Activated naive CD4-positive, alpha-beta T cell treated with anti-CD3 and anti-CD28 coated beads for 36 hours (primary cell): ENCODE results near the gene ARHGAP15. TPM values are rescaled to one million over a fixed set of nuclear protein-coding genes. Genes with fewer than 3 reads are reported as not detected.

Experiments
- CTCF ChIA-PET: fragments of 350-600 bp; sonication (Branson Sonifier 250); formaldehyde crosslinking; loops from one replicate; lab custom pipeline; 2021; ENCODE audit warnings: antibody characterized with exemption; lab: Charles Lee
- DNase-seq: peaks from one replicate; pipeline ENCODE4 v3.0.0-alpha.2; 2020
- H3K27ac Mint-ChIP-seq: one replicate; pipeline ENCODE4 v1.8.0; 2021; ENCODE audit warnings: mild to moderate bottlenecking, mixed read lengths
- H3K27me3 Mint-ChIP-seq: one replicate; pipeline ENCODE4 v1.8.0; 2021; ENCODE audit warnings: low read depth, mixed read lengths
- H3K36me3 Mint-ChIP-seq: one replicate; pipeline ENCODE4 v1.8.0; 2021; ENCODE audit warnings: low read depth, mixed read lengths
- H3K4me1 Mint-ChIP-seq: one replicate; pipeline ENCODE4 v1.8.0; 2021; ENCODE audit warnings: low read depth, mixed read lengths
- H3K4me3 Mint-ChIP-seq: one replicate; pipeline ENCODE4 v1.8.0; 2021; ENCODE audit warnings: mild to moderate bottlenecking, moderate library complexity, mixed read lengths
- H3K9me3 Mint-ChIP-seq: one replicate; pipeline ENCODE4 v1.8.0; 2021; ENCODE audit warnings: mixed read lengths
- intact Hi-C: fragments of 100-400 bp; cut with micrococcal nuclease; formaldehyde crosslinking; loops from one replicate; pipeline ENCODE4 v1.15.1; 2023
- total RNA-seq, 2 experiments: library from RNA; stranded (reverse); gene quantifications; one replicate each; pipeline ENCODE4 v1.2.3, GENCODE V29; 2021

ARHGAP15 gene
- total RNA-seq, 2 experiments from 2014 or later: 85.7 to 90.1 TPM

- no peak overlapping the region for H3K4me3 Mint-ChIP-seq
- DNase-seq: no peak
- CTCF ChIA-PET: interaction anchor here (0.6 kb wide), 1 partner anchor 108 kb away, joined by 3 read pairs; no protein-coding TSS in a partner anchor
- no peaks in the 10 kb centered on the region for H3K27me3 Mint-ChIP-seq
- no peaks in the 10 kb centered on the region for H3K9me3 Mint-ChIP-seq
- intact Hi-C loops: loop anchor here (10.0 kb wide), 1 partner anchor 228 kb away; no protein-coding TSS in a partner anchor
- no peak overlapping the region for H3K27ac Mint-ChIP-seq
- H3K36me3 Mint-ChIP-seq: peaks cover 11% of the 10 kb centered on the region
- H3K4me1 Mint-ChIP-seq: peaks cover 24% of the 10 kb centered on the region
Measured at GRCh38 chr2:143392358-143392757, 263.1 kb downstream of the ARHGAP15 start.

GRCh38 chr2:143394062-143394461 lies 264.8 kb downstream of the ARHGAP15 start:
- peaks cover 11% of the 10 kb centered on the region for H3K36me3 Mint-ChIP-seq
- no peak overlapping the region for H3K27ac Mint-ChIP-seq
- H3K4me1 Mint-ChIP-seq: peaks cover 38% of the 10 kb centered on the region
- no peak for DNase-seq
- H3K4me3 Mint-ChIP-seq: no peak overlapping the region
- H3K27me3 Mint-ChIP-seq: no peaks in the 10 kb centered on the region
- intact Hi-C loops: loop anchor here (10.0 kb wide), 1 partner anchor 229 kb away; no protein-coding TSS in a partner anchor
- CTCF ChIA-PET: interaction anchor here (1.0 kb wide), 1 partner anchor 12 kb away, joined by 3 read pairs; no protein-coding TSS in a partner anchor
- H3K9me3 Mint-ChIP-seq: no peaks in the 10 kb centered on the region

DNA sequence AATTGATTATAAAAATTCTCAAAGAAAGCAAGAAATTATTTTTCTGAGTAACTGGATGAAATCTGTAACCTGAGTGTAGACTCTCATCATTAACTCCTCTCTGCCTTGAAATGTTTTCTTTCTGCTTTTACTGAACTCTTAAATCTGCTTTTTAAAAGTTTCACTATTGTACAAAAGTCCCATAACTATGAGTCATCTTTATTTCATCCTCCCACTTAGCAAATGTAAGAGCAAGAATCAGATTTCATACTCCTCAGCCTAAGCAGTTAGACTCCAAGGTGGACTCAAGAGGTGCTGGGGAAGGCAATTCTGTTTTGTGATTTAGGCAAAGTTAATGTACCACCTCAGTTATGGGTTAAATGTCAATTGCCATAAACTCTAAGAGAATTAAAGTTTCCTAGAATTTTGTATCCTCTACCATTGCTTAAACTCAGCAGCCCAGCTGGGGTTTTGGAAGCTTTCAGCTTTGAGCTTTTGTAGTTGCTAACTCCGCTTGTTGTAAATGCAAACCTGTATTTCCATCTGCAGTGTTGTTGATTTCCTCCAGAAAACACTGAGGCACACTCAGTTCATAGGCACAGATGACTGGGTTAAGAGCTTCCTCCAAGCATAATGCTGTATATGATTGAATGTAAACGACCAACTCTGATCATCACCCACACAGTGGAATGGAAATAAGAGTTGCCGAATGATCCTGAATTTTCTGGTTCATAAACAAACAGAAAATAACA lies 268.8 kb downstream of the ARHGAP15 start:
- CTCF ChIA-PET: interaction anchor here (0.9 to 1.0 kb wide), 2 partner anchors 15 to 236 kb away, joined by 3 to 5 read pairs; no protein-coding TSS in a partner anchor
- peaks cover 6% of the 10 kb centered on the region for H3K36me3 Mint-ChIP-seq
- peaks cover 47% of the 10 kb centered on the region for H3K4me1 Mint-ChIP-seq
- no peak overlapping the region for H3K4me3 Mint-ChIP-seq
- peak overlapping the region; percentile 11 for H3K27ac Mint-ChIP-seq
- intact Hi-C loops: loop anchor here (1.0 to 10.0 kb wide), 7 partner anchors 8 to 1014 kb away; no protein-coding TSS in a partner anchor
- H3K9me3 Mint-ChIP-seq: no peaks in the 10 kb centered on the region
- H3K27me3 Mint-ChIP-seq: no peaks in the 10 kb centered on the region
- no peak for DNase-seq

- H3K27ac Mint-ChIP-seq: no peak overlapping the region
- no peaks in the 10 kb centered on the region for H3K9me3 Mint-ChIP-seq
- H3K4me1 Mint-ChIP-seq: peaks cover 48% of the 10 kb centered on the region
- no peak overlapping the region for H3K4me3 Mint-ChIP-seq
- CTCF ChIA-PET: interaction anchor here (1.0 kb wide), 1 partner anchor 237 kb away, joined by 3 read pairs; no protein-coding TSS in a partner anchor
- intact Hi-C loops: loop anchor here (1.0 to 10.0 kb wide), 7 partner anchors 8 to 1014 kb away; no protein-coding TSS in a partner anchor
- no peaks in the 10 kb centered on the region for H3K27me3 Mint-ChIP-seq
- H3K36me3 Mint-ChIP-seq: peaks cover 5% of the 10 kb centered on the region
- DNase-seq: no peak
Measured at GRCh38 chr2:143398781-143399180, 269.6 kb downstream of the ARHGAP15 start.

- Mint-ChIP-seq H3K27me3 (no peaks in the 10 kb centered on the region), H3K4me3 (no peak overlapping the region), H3K4me1 (peaks cover 45% of the 10 kb centered on the region), H3K27ac (no peak overlapping the region), H3K36me3 (peaks cover 2% of the 10 kb centered on the region), H3K9me3 (no peaks in the 10 kb centered on the region)
- CTCF ChIA-PET: no interaction called here
- intact Hi-C loops: loop anchor here (5.0 to 10.0 kb wide), 5 partner anchors 137 to 1013 kb away; no protein-coding TSS in a partner anchor
- DNase-seq: no peak
Measured at GRCh38 chr2:143399631-143400069, 270.4 kb downstream of the ARHGAP15 start.

DNA sequence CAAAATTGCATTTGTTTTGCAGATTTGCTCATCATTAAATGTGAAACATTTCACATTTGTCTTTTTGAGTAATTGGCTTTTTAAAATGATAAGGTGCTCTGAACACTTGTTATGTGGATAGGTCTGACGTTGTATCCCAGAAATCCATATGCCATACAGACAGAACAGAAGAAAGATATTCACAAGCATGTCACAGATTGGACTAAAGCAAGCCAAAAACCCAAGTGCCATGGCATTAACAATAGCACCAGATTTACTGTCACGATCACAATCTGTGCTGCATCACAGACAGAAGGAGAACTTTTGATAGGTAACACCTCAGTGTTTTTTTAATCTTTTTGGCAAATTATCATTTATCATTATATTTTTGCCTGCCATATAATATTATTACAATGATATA lies 272.6 kb downstream of the ARHGAP15 start:
- intact Hi-C loops: no loop called here
- no peak for DNase-seq
- Mint-ChIP-seq H3K4me1 (peaks cover 42% of the 10 kb centered on the region), H3K36me3 (peaks cover 8% of the 10 kb centered on the region), H3K4me3 (no peak overlapping the region), H3K9me3 (no peaks in the 10 kb centered on the region), H3K27me3 (no peaks in the 10 kb centered on the region), H3K27ac (no peak overlapping the region)
- CTCF ChIA-PET: no interaction called here

DNA sequence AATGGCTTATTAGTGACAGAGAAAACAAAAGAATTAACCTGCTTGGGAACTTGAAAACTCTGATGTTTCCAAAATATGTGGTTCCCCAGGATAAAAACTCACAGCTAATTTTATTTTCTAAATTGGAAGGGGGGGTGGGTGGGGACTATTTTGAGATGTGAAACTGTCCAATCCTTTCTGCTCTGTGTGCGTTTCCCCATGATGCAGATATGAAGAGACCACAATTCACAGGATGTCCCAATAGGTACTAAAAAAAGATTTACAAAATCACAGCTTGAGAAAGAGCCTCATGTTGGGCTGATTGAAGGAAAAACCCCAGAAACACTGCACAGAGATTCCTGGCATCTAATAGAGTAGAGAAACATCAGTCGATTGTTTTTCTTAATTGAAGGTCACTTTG lies 273.2 kb downstream of the ARHGAP15 start:
- Mint-ChIP-seq H3K36me3 (peaks cover 8% of the 10 kb centered on the region), H3K4me1 (peaks cover 43% of the 10 kb centered on the region), H3K27ac (no peak overlapping the region), H3K9me3 (no peaks in the 10 kb centered on the region), H3K4me3 (no peak overlapping the region), H3K27me3 (no peaks in the 10 kb centered on the region)
- DNase-seq: no peak
- intact Hi-C loops: no loop called here
- CTCF ChIA-PET: interaction anchor here (0.7 kb wide), 1 partner anchor 64 kb away, joined by 3 read pairs; no protein-coding TSS in a partner anchor

DNA sequence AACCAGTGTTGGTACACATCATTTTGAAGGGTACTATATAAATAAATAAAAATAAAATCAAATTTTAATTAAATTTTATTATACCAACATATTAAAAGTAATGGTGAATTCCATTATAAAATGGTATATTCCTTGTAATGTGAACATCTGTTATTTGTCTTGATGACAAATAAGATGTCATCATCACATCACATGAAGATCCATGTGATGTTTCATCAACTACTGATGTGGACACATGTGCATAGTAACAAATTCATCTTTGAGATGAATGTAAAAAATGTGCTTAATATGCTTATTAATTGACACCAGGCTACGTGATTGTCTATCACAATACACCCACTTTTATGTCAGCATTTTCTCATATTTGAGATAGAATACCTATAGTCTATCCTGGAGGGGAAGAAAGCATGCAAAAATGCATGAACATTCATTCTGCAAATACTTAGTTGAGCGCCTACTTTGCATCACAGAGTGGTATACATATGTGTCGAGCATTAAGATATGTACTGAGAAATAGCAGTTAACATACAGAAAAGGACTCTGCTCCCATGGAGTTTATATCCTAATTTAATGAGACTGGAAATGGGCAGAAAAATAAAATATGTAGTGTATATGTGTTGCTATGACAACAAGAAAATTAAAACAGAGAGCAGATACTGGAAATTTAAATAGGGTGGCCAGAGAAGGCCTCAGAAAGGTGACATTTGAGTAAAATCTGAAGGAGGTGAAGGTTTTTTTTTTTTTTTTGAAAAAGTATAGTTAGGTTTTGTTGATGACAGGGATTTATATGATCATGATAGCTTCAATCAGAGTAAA lies 281.1 kb downstream of the ARHGAP15 start:
- no peak for DNase-seq
- CTCF ChIA-PET: no interaction called here
- Mint-ChIP-seq H3K36me3 (peaks cover 9% of the 10 kb centered on the region), H3K4me1 (peaks cover 25% of the 10 kb centered on the region), H3K27ac (no peak overlapping the region), H3K9me3 (no peaks in the 10 kb centered on the region), H3K27me3 (no peaks in the 10 kb centered on the region), H3K4me3 (no peak overlapping the region)
- intact Hi-C loops: no loop called here

DNA sequence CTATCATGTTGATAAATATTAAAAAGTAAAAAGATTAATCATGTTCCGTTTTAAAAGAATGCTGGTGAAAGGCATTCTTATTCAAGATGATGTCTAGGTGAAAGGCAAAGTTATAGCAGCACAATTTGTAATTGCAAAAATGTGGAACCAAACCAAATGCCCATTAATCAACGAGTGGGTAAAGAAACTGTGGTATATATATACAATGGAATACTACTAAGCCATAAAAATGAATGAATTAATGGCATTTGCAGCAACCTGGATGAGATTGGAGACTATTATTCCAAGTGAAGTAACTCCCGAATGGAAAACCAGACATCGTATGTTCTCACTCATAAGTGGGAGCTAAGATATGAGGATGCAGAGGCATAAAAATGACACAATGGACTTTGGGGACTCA lies 286.4 kb downstream of the ARHGAP15 start:
- intact Hi-C loops: no loop called here

DNA sequence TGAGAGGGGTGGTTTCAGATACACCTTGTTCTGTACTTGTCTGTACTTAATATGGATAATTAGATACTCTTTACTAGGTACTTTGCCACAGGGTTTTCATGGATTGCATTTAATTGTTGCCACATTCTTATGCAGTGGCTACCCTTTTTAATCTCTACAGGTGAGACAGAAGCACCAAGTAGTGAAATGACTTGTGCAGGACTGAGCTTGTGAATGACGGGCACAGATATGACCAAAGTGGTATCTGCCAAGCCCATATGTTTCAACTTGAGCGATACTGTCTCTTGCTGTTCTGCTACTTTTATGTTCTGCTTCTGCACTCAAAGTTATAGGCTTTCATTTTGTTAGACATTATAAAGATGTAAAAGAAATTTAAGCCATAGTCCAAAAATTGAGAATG lies 288.2 kb downstream of the ARHGAP15 start:
- H3K4me3 Mint-ChIP-seq: no peak overlapping the region
- CTCF ChIA-PET: no interaction called here
- H3K27ac Mint-ChIP-seq: no peak overlapping the region
- H3K27me3 Mint-ChIP-seq: no peaks in the 10 kb centered on the region
- H3K36me3 Mint-ChIP-seq: no peaks in the 10 kb centered on the region
- intact Hi-C loops: no loop called here
- H3K9me3 Mint-ChIP-seq: no peaks in the 10 kb centered on the region
- no peak for DNase-seq
- peaks cover 39% of the 10 kb centered on the region for H3K4me1 Mint-ChIP-seq

More for the DNA sequence above, 286.4 kb downstream of the ARHGAP15 start:
- peaks cover 3% of the 10 kb centered on the region for H3K36me3 Mint-ChIP-seq
- no peak for DNase-seq
- no peak overlapping the region for H3K27ac Mint-ChIP-seq
- H3K9me3 Mint-ChIP-seq: no peaks in the 10 kb centered on the region
- H3K4me3 Mint-ChIP-seq: no peak overlapping the region
- H3K4me1 Mint-ChIP-seq: peaks cover 32% of the 10 kb centered on the region
- CTCF ChIA-PET: no interaction called here
- H3K27me3 Mint-ChIP-seq: no peaks in the 10 kb centered on the region

DNA sequence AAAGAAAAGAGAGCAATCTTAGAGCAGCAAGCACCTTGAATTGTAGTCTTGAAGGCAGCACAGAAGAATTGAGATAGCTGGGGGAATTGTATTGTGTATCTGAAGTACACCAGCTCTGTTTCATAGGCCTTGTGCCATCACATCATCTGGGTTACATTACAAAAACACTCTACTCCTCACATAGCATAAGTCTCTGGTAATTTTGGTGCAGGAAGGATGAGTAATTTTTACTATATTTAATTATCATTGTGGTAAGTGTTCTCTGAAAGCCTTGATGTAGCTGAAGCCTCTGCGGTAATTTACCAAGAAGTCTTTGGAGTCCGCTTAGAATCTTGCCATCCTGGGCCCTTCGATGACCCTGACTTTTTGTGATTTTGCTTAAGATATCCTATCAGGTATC lies 291.1 kb downstream of the ARHGAP15 start:
- DNase-seq: no peak
- H3K36me3 Mint-ChIP-seq: peaks cover 4% of the 10 kb centered on the region
- H3K27ac Mint-ChIP-seq: no peak overlapping the region
- H3K27me3 Mint-ChIP-seq: no peaks in the 10 kb centered on the region
- CTCF ChIA-PET: interaction anchor here (0.6 kb wide), 2 partner anchors 23 to 393 kb away, joined by 3 to 5 read pairs; no protein-coding TSS in a partner anchor
- peaks cover 49% of the 10 kb centered on the region for H3K4me1 Mint-ChIP-seq
- H3K4me3 Mint-ChIP-seq: no peak overlapping the region
- intact Hi-C loops: no loop called here
- H3K9me3 Mint-ChIP-seq: no peaks in the 10 kb centered on the region

DNA sequence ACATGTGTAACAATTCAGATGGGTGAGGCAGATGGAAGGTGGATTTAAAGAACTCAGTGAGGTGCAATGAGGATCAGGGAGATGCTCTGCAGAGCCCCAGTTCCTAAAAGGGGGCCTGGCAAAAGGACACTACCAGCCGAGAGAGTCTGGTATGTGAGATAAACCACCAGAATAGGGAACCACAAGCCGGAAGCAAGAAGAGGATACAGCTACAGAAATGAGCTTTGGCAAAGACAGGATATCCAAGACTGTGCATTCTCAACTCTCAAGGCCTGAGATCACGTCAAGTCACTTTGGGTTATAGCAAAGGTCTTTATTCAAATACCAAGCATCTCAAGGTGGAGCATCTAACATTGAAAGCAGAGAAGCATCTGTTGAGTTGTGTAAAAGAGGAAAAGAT lies 293.5 kb downstream of the ARHGAP15 start:
- Mint-ChIP-seq H3K27ac (no peak overlapping the region), H3K9me3 (no peaks in the 10 kb centered on the region), H3K27me3 (no peaks in the 10 kb centered on the region), H3K36me3 (peaks cover 4% of the 10 kb centered on the region), H3K4me3 (no peak overlapping the region), H3K4me1 (peaks cover 49% of the 10 kb centered on the region)
- CTCF ChIA-PET: interaction anchor here (1.0 kb wide), 1 partner anchor 9 kb away, joined by 3 read pairs; no protein-coding TSS in a partner anchor
- peak; percentile 21 for DNase-seq
- intact Hi-C loops: no loop called here
